Lower lobe of right lung (tissue), 2 donors: ENCODE measurements around the gene MORN3. TPM values are rescaled to one million over a fixed set of nuclear protein-coding genes. Genes with fewer than 3 reads are reported as not detected.
"Not testable (repeated sequence)": the region's sequence is repeated elsewhere in the genome, so short reads cannot be mapped to it uniquely, and the experiment has no call there.

ENCODE experiments used
- ATAC-seq, 2 donors: fragments of 200-7000 bp; cut with Tn5 transposase; one replicate each; pipeline ENCODE4 v1.9.1; 2020 to 2022; ENCODE audit warnings: mild to moderate bottlenecking in 2 of 2, moderate library complexity in 2 of 2
- DNase-seq: peaks from one replicate; pipeline ENCODE4 v3.0.0-alpha.2; 2020
- H3K27ac ChIP-seq: fragments of 200-600 bp; one replicate; pipeline ENCODE4 v1.8.0; 2022
- H3K27me3 ChIP-seq: fragments of 200-600 bp; one replicate; pipeline ENCODE4 v1.8.0; 2022; ENCODE audit warnings: low read depth
- H3K36me3 ChIP-seq: fragments of 200-600 bp; one replicate; pipeline ENCODE4 v1.8.0; 2022; ENCODE audit warnings: mild to moderate bottlenecking
- H3K4me1 ChIP-seq: fragments of 200-600 bp; one replicate; pipeline ENCODE4 v1.8.0; 2022
- H3K4me3 ChIP-seq: fragments of 200-600 bp; one replicate; pipeline ENCODE4 v1.8.0; 2022; ENCODE audit warnings: mild to moderate bottlenecking
- H3K9me3 ChIP-seq: fragments of 200-600 bp; one replicate; pipeline ENCODE4 v1.8.0; 2022
- CTCF ChIP-seq: fragments of 200-600 bp; IDR thresholded peaks from one replicate; pipeline ENCODE4 v1.8.0; 2022; ENCODE audit warnings: antibody characterized with exemption, mild to moderate bottlenecking
- intact Hi-C: fragments of 100-400 bp; cut with DNase I; formaldehyde crosslinking; loops from one replicate; pipeline ENCODE4 v1.11.0; 2022
- total RNA-seq: library from RNA; stranded (reverse); fragmentation: NEBNext Ultra II Directional; extraction: Animal tissue kit (Norgen Biotek cat#: 25700); gene quantifications from one replicate; pipeline ENCODE4 v1.2.1, GENCODE V29; 2021
- donor health status: DM: no; HTN: yes; CAD: no; lungs with severe emphysema.

Gene MORN3
- total RNA-seq, 1 donor from 2014 or later = 2.1 TPM

GRCh38 chr12:121693155-121693687 is 23.8 kb upstream of the MORN3 start:
- ATAC-seq = no peak
- H3K9me3 ChIP-seq = no peaks in the 10 kb centered on the region
- H3K27ac ChIP-seq = no peak overlapping the region
- no peak for DNase-seq
- no peaks in the 10 kb centered on the region for H3K36me3 ChIP-seq
- intact Hi-C loops = loop anchor here (10.0 kb wide), 1 partner anchor 82 kb away; no protein-coding TSS in a partner anchor
- no peaks in the 10 kb centered on the region for H3K27me3 ChIP-seq
- no peak overlapping the region for H3K4me3 ChIP-seq
- TF ChIP-seq CTCF = no peak
- peaks cover 3% of the 10 kb centered on the region for H3K4me1 ChIP-seq

GRCh38 chr12:121692744-121693143 is 23.3 kb upstream of the MORN3 start:
- H3K27ac ChIP-seq, H3K27me3 ChIP-seq, ATAC-seq, H3K36me3 ChIP-seq, H3K9me3 ChIP-seq, DNase-seq, H3K4me1 ChIP-seq, H3K4me3 ChIP-seq: not testable (repeated sequence)
- intact Hi-C loops = loop anchor here (10.0 kb wide), 1 partner anchor 82 kb away; no protein-coding TSS in a partner anchor

- Histone ChIP-seq H3K36me3 (no peaks in the 10 kb centered on the region), H3K9me3 (no peaks in the 10 kb centered on the region), H3K27me3 (no peaks in the 10 kb centered on the region), H3K27ac (no peak overlapping the region), H3K4me1 (peaks cover 8% of the 10 kb centered on the region), H3K4me3 (no peak overlapping the region)
- intact Hi-C loops = no loop called here
- ATAC-seq = no peak
- DNase-seq = no peak
- TF ChIP-seq CTCF = no peak
Observed at GRCh38 chr12:121689430-121689829, 20.0 kb upstream of the MORN3 start.

- TF ChIP-seq CTCF = no peak
Observed at GRCh38 chr12:121688966-121689365, 19.5 kb upstream of the MORN3 start.

GRCh38 chr12:121679661-121680197 is 10.3 kb upstream of the MORN3 start:
- not testable (repeated sequence) for H3K27me3 ChIP-seq, H3K4me3 ChIP-seq, H3K4me1 ChIP-seq, H3K27ac ChIP-seq, DNase-seq, H3K9me3 ChIP-seq, H3K36me3 ChIP-seq, ATAC-seq
- intact Hi-C loops = loop anchor here (10.0 kb wide), 1 partner anchor 185 kb away; no protein-coding TSS in a partner anchor

More at GRCh38 chr12:121688966-121689365, 19.5 kb upstream of the MORN3 start:
- ATAC-seq = no peak
- Histone ChIP-seq H3K9me3 (no peaks in the 10 kb centered on the region), H3K27me3 (no peaks in the 10 kb centered on the region), H3K36me3 (no peaks in the 10 kb centered on the region), H3K4me3 (no peak overlapping the region), H3K4me1 (peaks cover 8% of the 10 kb centered on the region), H3K27ac (no peak overlapping the region)
- DNase-seq = no peak
- intact Hi-C loops = no loop called here

- intact Hi-C loops = loop anchor here (10.0 kb wide), 1 partner anchor 184 kb away; no protein-coding TSS in a partner anchor
- TF ChIP-seq CTCF = no peak
- H3K27ac ChIP-seq = no peak overlapping the region
- H3K4me1 ChIP-seq = peaks cover 5% of the 10 kb centered on the region
- DNase-seq (no peak), ATAC-seq (no peak)
- H3K9me3 ChIP-seq = no peaks in the 10 kb centered on the region
- no peaks in the 10 kb centered on the region for H3K27me3 ChIP-seq
- H3K36me3 ChIP-seq = no peaks in the 10 kb centered on the region
- H3K4me3 ChIP-seq = no peak overlapping the region
Observed at GRCh38 chr12:121678716-121679300, 9.4 kb upstream of the MORN3 start.
